K562 (cell line): ENCODE results near the gene APIP. TPM values are rescaled to one million over a fixed set of nuclear protein-coding genes. Genes with fewer than 3 reads are reported as not detected.

Source experiments
- ATAC-seq: fragments of 200-7000 bp; cut with Tn5 transposase; 3 replicates; pipeline ENCODE4 v1.9.1; 2020; ENCODE audit warnings: moderate library complexity
- BruUV-seq: library from RNA; stranded (reverse); fragments of 400-500 nt; replicated peaks from 2 replicates; lab custom pipeline; 2021; lab: Mats Ljungman, UMichigan
- CTCF ChIA-PET: fragments of 300-600 bp; formaldehyde crosslinking; extraction: SDS; loops from one replicate; lab custom pipeline; 2021; ENCODE audit warnings: low intra/inter-chr PET ratio; lab: Yijun Ruan, JAX
- POLR2A ChIA-PET: fragments of 300-600, 350-650 bp; sonication (Branson Sonifier 250); formaldehyde crosslinking; extraction: SDS; loops from one replicate; lab custom pipeline; 2021; ENCODE audit warnings: antibody characterized with exemption, inconsistent platforms; lab: Yijun Ruan, JAX
- DNase-seq, 4 experiments: peaks; one replicate each; pipeline versions ENCODE4 v3.0.0 to v3.0.0-alpha.2; 2011 to 2018; ENCODE audit warnings: low spot score in 3 of 4, mixed read lengths in 3 of 4; ENCODE audit errors: extremely low read depth in 1 of 4
- FAIRE-seq: peaks from 2 replicates; lab custom pipeline; 2011; peaks lifted over from hg19 to GRCh38; lab: Jason Lieb, UNC
- H2AFZ ChIP-seq: 2 replicates; pipeline ENCODE4 v1.6.0; 2011; ENCODE audit warnings: low read depth, low read length, control low read depth, inconsistent platforms
- H3K27ac ChIP-seq: fragments of 200-600 bp; 3 replicates; pipeline ENCODE4 v1.8.0; 2011; ENCODE audit warnings: low read depth, mild to moderate bottlenecking, control low read depth, inconsistent platforms, low read length, moderate library complexity, mixed read lengths; ENCODE audit errors: extremely low read depth
- H3K27me3 ChIP-seq, 2 experiments: fragments of 300-600 bp in 1 of 2; 2 replicates in 1 of 2; 3 replicates in 1 of 2; pipeline versions ENCODE4 v1.6.0 to v1.8.0; 2011; ENCODE audit warnings: inconsistent platforms in 2 of 2, low read length in 2 of 2, mild to moderate bottlenecking in 1 of 2, mixed read lengths in 1 of 2, moderate library complexity in 1 of 2; ENCODE audit not compliant: control insufficient read depth in 2 of 2, insufficient read depth in 2 of 2
- H3K36me3 ChIP-seq: fragments of 300-600 bp; 3 replicates; pipeline ENCODE4 v1.8.0; 2011; ENCODE audit warnings: mild to moderate bottlenecking, low read length, inconsistent platforms; ENCODE audit not compliant: control insufficient read depth, insufficient read depth
- H3K4me1 ChIP-seq, 2 experiments: fragments of 200-600 bp in 1 of 2; replicated peaks in 1 of 2; 2 replicates in 1 of 2; 3 replicates in 1 of 2; pipeline versions ENCODE4 v1.5.1 to v1.8.0; 2011; ENCODE audit warnings: inconsistent platforms in 2 of 2, low read length in 2 of 2, mild to moderate bottlenecking in 1 of 2, mixed read lengths in 1 of 2, moderate library complexity in 1 of 2; ENCODE audit not compliant: control insufficient read depth in 2 of 2, insufficient read depth in 2 of 2
- H3K4me2 ChIP-seq: 2 replicates; pipeline ENCODE4 v1.6.1; 2011; ENCODE audit warnings: low read length, control low read depth, inconsistent platforms, mixed read lengths; ENCODE audit not compliant: insufficient read depth
- H3K4me3 ChIP-seq: fragments of 200-600 bp; sonication (generic), shearing (Covaris generic); 2 replicates; pipeline ENCODE4 v1.5.1; 2016; ENCODE audit warnings: control low read depth, inconsistent platforms
- H3K79me2 ChIP-seq: fragments of 200-600 bp; 3 replicates; pipeline ENCODE4 v1.8.0; 2011; ENCODE audit warnings: low read length, inconsistent platforms; ENCODE audit not compliant: control insufficient read depth, insufficient read depth
- H3K9ac ChIP-seq, 2 experiments: 2 replicates each; pipeline versions ENCODE4 v1.6.0 to v1.6.1; 2011; ENCODE audit warnings: low read depth in 2 of 2, low read length in 2 of 2, control low read depth in 1 of 2, inconsistent platforms in 1 of 2, mild to moderate bottlenecking in 1 of 2, mixed read lengths in 1 of 2; ENCODE audit not compliant: insufficient read depth in 1 of 2
- H3K9me1 ChIP-seq: one replicate; pipeline ENCODE4 v1.6.0; 2011; ENCODE audit warnings: inconsistent platforms, mild to moderate bottlenecking, low read length, moderate library complexity; ENCODE audit not compliant: control insufficient read depth, insufficient read depth
- H3K9me3 ChIP-seq: replicated peaks from 2 replicates; pipeline ENCODE4 v1.5.1; 2011; ENCODE audit warnings: low read depth, low read length, inconsistent platforms; ENCODE audit not compliant: control insufficient read depth, insufficient read depth
- H4K20me1 ChIP-seq: replicated peaks from 2 replicates; pipeline ENCODE4 v1.6.1; 2011; ENCODE audit warnings: low read length, inconsistent platforms, mixed read lengths; ENCODE audit not compliant: control insufficient read depth, insufficient read depth
- HEY1 ChIP-seq: fragments of 250-450 bp; sonication (Bioruptor Pico); IDR thresholded peaks from 2 replicates; pipeline ENCODE4 v1.5.0; 2020; ENCODE audit warnings: mild to moderate bottlenecking, moderate library complexity, borderline replicate concordance
- HSF4 ChIP-seq: fragments of 250-450 bp; sonication (Bioruptor Pico); IDR thresholded peaks from 2 replicates; pipeline ENCODE4 v2.1.2; 2022; ENCODE audit warnings: mild to moderate bottlenecking, moderate library complexity, borderline replicate concordance
- NFE2 ChIP-seq: IDR thresholded peaks from 2 replicates; pipeline ENCODE4 v1.6.1; 2014; ENCODE audit warnings: antibody characterized with exemption, low read depth
- RBBP5 ChIP-seq: fragments of 200-600 bp; sonication (generic); IDR thresholded peaks from 2 replicates; pipeline ENCODE4 v1.6.1; 2012; ENCODE audit warnings: borderline replicate concordance, mild to moderate bottlenecking, low read length, control low read depth, inconsistent platforms; ENCODE audit not compliant: insufficient read depth, poor library complexity, severe bottlenecking
- ZNF507 ChIP-seq: conservative IDR thresholded peaks from 2 replicates; pipeline ENCODE4 v1.6.1; 2017; ENCODE audit warnings: missing genetic modification characterization, missing compliant biosample characterization
- WGBS: fragments of 100-300 bp; shearing (Covaris generic); methylation state at CpG from one replicate; pipeline ENCODE4 v1.1.6; 2016; ENCODE audit warnings: low coverage, mixed read lengths; ENCODE audit not compliant: insufficient coverage; ENCODE audit errors: missing lambda C conversion rate; 5-methylcytosine and 5-hydroxymethylcytosine counted together
- in situ Hi-C: fragments of 300-500 bp; cut with MboI; formaldehyde crosslinking; loops from 4 replicates; pipeline ENCODE4 v1.15.0; 2018; ENCODE audit warnings: inconsistent platforms, mixed read lengths
- intact Hi-C: fragments of 100-400 bp; cut with micrococcal nuclease; formaldehyde crosslinking; loops from 2 replicates; pipeline ENCODE4 v1.14.2; 2022
- polyA plus RNA-seq, 8 experiments: library from polyadenylated mRNA; depleted of rRNA in 4 of 8; stranded (reverse) in 5 of 8; unstranded in 3 of 8; fragments of >200 nt; fragmentation: Nextera tagmentation in 2 of 8; fragmentation: Illumina TruSeq in 1 of 8; extraction: Ambion mirVana in 2 of 8; extraction: Trizol in 1 of 8; gene quantifications; 2 replicates each; pipeline versions ENCODE4 v1.2.1 to v1.2.3, GENCODE V29; 2011 to 2014; ENCODE audit warnings: inconsistent platforms in 1 of 8, missing spikeins in 1 of 8
- total RNA-seq, 7 experiments: library from RNA; depleted of rRNA in 6 of 7; stranded (reverse); fragments of >200 nt in 6 of 7; fragmentation: Illumina TruSeq in 2 of 7; extraction: Trizol in 2 of 7; gene quantifications; 2 replicates each; pipeline versions ENCODE4 v1.2.1 to v1.2.3, GENCODE V29; 2011 to 2021; ENCODE audit warnings: low replicate concordance in 1 of 7
- TF ChIP-seq, protein P1 (sequence below): sonication (generic); formaldehyde crosslinking; IDR thresholded peaks from 2 replicates; pipeline ENCODE4 v1.9.0; 2022; ENCODE audit warnings: mild to moderate bottlenecking, missing genetic modification reagents

The APIP gene
- total and polyA plus RNA-seq, 9 of the 15 experiments (the other 6 are each of a cell fraction or from before 2014, with no cell fraction given), result 63.7 to 110 (median 82.8) TPM

DNA sequence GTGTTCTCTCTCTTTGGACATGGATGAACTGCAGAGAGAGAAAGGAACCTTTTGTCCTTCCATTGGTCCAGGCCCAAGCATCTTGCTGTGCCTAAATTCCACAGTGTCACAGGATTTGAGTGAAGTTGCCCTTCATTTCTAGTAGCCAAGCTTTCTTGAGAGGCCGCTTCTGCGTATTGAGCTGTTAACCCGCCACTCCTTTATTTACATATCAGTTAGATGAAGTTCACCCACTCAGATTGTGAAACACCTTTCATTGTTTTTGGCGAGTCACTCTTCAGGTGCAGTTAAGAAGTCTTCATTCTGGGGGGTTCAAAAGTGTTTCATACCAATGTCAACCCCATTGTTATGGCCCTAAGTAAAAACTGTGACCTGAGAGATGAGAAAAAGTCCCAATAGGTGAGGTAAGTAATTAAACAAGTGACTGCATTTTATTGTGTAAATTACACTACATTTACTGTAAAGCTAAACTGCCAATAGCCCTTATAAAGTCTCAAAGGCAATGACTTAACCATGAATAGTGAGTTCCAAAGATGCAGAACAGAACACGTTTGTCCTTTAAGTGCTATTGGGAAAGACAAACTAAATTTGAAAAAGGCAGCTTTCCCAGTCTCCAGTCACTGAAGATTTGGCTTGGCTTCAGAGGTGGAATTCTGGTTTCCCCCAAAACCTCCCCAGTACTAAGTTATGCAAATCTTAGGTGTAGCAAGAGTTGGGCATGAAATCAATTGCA, 61.0 kb downstream of the APIP start:
- ATAC-seq, result no peak
- intact Hi-C loops, result no loop called here
- Histone ChIP-seq H3K9ac (no peak overlapping the region), H4K20me1 (no peaks in the 10 kb centered on the region), H3K27me3 (no peaks in the 10 kb centered on the region), H3K9me3 (no peaks in the 10 kb centered on the region), H3K4me2 (no peak overlapping the region), H2AFZ (0 out of 2 replicates have a peak overlapping the region, but pooled peaks have one; percentile 29), H3K79me2 (no peaks in the 10 kb centered on the region), H3K36me3 (no peaks in the 10 kb centered on the region), H3K4me1 (no peaks in the 10 kb centered on the region; a peak in 2 of 5 replicates), H3K9me1 (no peaks in the 10 kb centered on the region), H3K4me3 (no peak overlapping the region), H3K27ac (no peak overlapping the region)
- in situ Hi-C loops, result no loop called here
- DNase-seq, result no peak
- ChIA-PET POLR2A (interaction anchor here (0.7 to 2.3 kb wide), 3 partner anchors 15 to 269 kb away, joined by 3 to 6 read pairs (median 6); no protein-coding TSS in a partner anchor), CTCF (interaction anchor here (1.2 kb wide), 1 partner anchor 269 kb away, joined by 5 read pairs; no protein-coding TSS in a partner anchor)
- TF ChIP-seq, protein P1, sequence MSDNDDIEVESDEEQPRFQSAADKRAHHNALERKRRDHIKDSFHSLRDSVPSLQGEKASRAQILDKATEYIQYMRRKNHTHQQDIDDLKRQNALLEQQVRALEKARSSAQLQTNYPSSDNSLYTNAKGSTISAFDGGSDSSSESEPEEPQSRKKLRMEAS (CRISPR knock-in tag), result no peak
- TF ChIP-seq NFE2, result 0 out of 2 replicates have a peak, but pooled peaks have one; percentile 36
- no peak for TF ChIP-seq HEY1 (CRISPR knock-in tag)
- TF ChIP-seq RBBP5, result no peak
- no peak for TF ChIP-seq ZNF507 (tag)
- TF ChIP-seq HSF4 (CRISPR knock-in tag), result no peak
- FAIRE-seq, result no peak
- 61% methylated on average over 5 of the region's 5 CpGs for WGBS
- no TSS peak for BruUV-seq
